Adrenal gland (tissue), 5 donors: ENCODE measurements around the gene DGKG.

Experiments
- POLR2A ChIP-seq, 2 donors: fragments of 450-650 bp; IDR thresholded peaks; one replicate each; pipeline ENCODE4 v1.6.1; 2017; ENCODE audit warnings: antibody characterized with exemption in 2 of 2, mild to moderate bottlenecking in 2 of 2, moderate library complexity in 1 of 2
- TF ChIP-seq, protein P1 (sequence below), 6 experiments: fragments of 450-650 bp in 4 of 6; fragments of 200-600 bp in 2 of 6; sonication (generic) in 1 of 6; IDR thresholded peaks; 1 replicate in 5 of 6; 2 replicates in 1 of 6; pipeline versions ENCODE4 v1.5.1 to v1.8.0; 2016 to 2021; ENCODE audit warnings: antibody characterized with exemption in 6 of 6, mild to moderate bottlenecking in 2 of 6, moderate library complexity in 1 of 6
- donor health status: DM: no; HTN: no; CAD: no.

DNA sequence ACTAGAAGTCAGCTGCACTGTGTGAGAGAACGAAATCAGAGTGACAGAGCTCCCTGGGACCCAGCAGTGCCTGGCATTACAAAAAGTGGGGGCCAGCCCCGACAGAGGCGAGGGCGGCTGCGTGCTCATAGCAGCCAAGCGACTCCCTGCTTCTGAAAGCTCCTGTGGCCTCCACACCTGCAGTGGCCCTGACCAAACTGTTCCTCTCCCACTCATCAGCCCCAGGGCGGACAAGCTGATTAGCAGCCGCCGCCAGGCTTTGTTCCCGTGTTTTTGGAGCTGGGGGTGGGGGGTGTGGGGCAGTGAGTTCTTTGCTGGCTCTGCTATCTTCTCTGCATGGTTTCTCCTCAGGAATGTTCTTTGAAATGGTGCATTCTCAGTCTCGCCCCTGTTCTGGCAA lies 58.1 kb downstream of the DGKG start:
- TF ChIP-seq POLR2A (IDR thresholded peaks at IDR 0.05): no peak
- TF ChIP-seq, protein P1, sequence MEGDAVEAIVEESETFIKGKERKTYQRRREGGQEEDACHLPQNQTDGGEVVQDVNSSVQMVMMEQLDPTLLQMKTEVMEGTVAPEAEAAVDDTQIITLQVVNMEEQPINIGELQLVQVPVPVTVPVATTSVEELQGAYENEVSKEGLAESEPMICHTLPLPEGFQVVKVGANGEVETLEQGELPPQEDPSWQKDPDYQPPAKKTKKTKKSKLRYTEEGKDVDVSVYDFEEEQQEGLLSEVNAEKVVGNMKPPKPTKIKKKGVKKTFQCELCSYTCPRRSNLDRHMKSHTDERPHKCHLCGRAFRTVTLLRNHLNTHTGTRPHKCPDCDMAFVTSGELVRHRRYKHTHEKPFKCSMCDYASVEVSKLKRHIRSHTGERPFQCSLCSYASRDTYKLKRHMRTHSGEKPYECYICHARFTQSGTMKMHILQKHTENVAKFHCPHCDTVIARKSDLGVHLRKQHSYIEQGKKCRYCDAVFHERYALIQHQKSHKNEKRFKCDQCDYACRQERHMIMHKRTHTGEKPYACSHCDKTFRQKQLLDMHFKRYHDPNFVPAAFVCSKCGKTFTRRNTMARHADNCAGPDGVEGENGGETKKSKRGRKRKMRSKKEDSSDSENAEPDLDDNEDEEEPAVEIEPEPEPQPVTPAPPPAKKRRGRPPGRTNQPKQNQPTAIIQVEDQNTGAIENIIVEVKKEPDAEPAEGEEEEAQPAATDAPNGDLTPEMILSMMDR (IDR thresholded peaks at IDR 0.05): no peak
